Natural killer cell (primary cell): ENCODE data around the gene ADAMTSL1. TPM values are rescaled to one million over a fixed set of nuclear protein-coding genes. Genes with fewer than 3 reads are reported as not detected.

Experiments used
- ATAC-seq, 3 donors: fragments of 150-1000 bp in 2 of 3; fragments of 200-7000 bp in 1 of 3; cut with Tn5 transposase; 1 replicate in 1 of 3; 2 replicates in 2 of 3; pipeline ENCODE4 v1.10.0; 2021; ENCODE audit warnings: mild to moderate bottlenecking in 2 of 3, moderate library complexity in 2 of 3
- DNase-seq, 2 donors: peaks; one replicate each; pipeline versions ENCODE4 v3.0.0 to v3.0.0-alpha.2; 2013 to 2021; ENCODE audit warnings: mixed read lengths in 1 of 2
- H3K27ac ChIP-seq: one replicate; pipeline ENCODE4 v1.5.1; 2013; ENCODE audit warnings: mild to moderate bottlenecking, low read length
- H3K27me3 ChIP-seq: one replicate; pipeline ENCODE4 v1.6.1; 2013; ENCODE audit warnings: low read length; ENCODE audit not compliant: control insufficient read depth, insufficient read depth
- H3K36me3 ChIP-seq: one replicate; pipeline ENCODE4 v1.6.1; 2013; ENCODE audit warnings: low read length; ENCODE audit not compliant: control insufficient read depth, insufficient read depth
- H3K4me1 ChIP-seq: one replicate; pipeline ENCODE4 v1.6.1; 2013; ENCODE audit warnings: low read length; ENCODE audit not compliant: control insufficient read depth, insufficient read depth
- H3K4me3 ChIP-seq: one replicate; pipeline ENCODE4 v1.5.1; 2013; ENCODE audit warnings: low read length
- H3K9me3 ChIP-seq: one replicate; pipeline ENCODE4 v1.6.1; 2013; ENCODE audit warnings: low read length; ENCODE audit not compliant: control insufficient read depth, insufficient read depth
- H3K27ac Mint-ChIP-seq, 2 donors: one replicate each; pipeline ENCODE4 v1.8.0; 2022; ENCODE audit warnings: mild to moderate bottlenecking in 2 of 2, mixed read lengths in 2 of 2, moderate library complexity in 1 of 2
- H3K27me3 Mint-ChIP-seq, 2 donors: one replicate each; pipeline ENCODE4 v1.8.0; 2022; ENCODE audit warnings: low read depth in 2 of 2, mixed read lengths in 2 of 2
- H3K36me3 Mint-ChIP-seq: one replicate; pipeline ENCODE4 v1.8.0; 2022; ENCODE audit warnings: mixed read lengths
- H3K4me1 Mint-ChIP-seq, 2 donors: one replicate each; pipeline ENCODE4 v1.8.0; 2022; ENCODE audit warnings: mixed read lengths in 2 of 2
- H3K4me3 Mint-ChIP-seq: one replicate; pipeline ENCODE4 v1.8.0; 2022; ENCODE audit warnings: mild to moderate bottlenecking, moderate library complexity, mixed read lengths
- H3K9me3 Mint-ChIP-seq, 2 donors: one replicate each; pipeline ENCODE4 v1.8.0; 2022; ENCODE audit warnings: mixed read lengths in 2 of 2
- WGBS: methylation state at CpG from one replicate; pipeline ENCODE4 v1.1.7; 2013; ENCODE audit warnings: missing lambda C conversion rate; ENCODE audit not compliant: insufficient coverage; 5-methylcytosine and 5-hydroxymethylcytosine counted together
- intact Hi-C: fragments of 100-400 bp; cut with micrococcal nuclease; formaldehyde crosslinking; loops from one replicate; pipeline ENCODE4 v1.14.2; 2022
- total RNA-seq, 4 donors: library from RNA; stranded (reverse); fragments of 120-200 nt in 1 of 4; gene quantifications; one replicate each; pipeline versions ENCODE4 v1.2.3 to v1.2.4, GENCODE V29; 2013 to 2022
- TF ChIP-seq, protein P1 (sequence below): fragments of 200-600 bp; IDR thresholded peaks from one replicate; pipeline ENCODE4 v1.8.0; 2022; ENCODE audit warnings: antibody characterized with exemption

Gene ADAMTSL1
- total RNA-seq, 3 donors from 2014 or later (not counting 1 experiment from before 2014, with no cell fraction given), result not detected

GRCh38 chr9:18601026-18601425 lies 127.1 kb downstream of the ADAMTSL1 start:
- ATAC-seq, result no peak
- Mint-ChIP-seq H3K9me3 (no peaks in the 10 kb centered on the region), H3K36me3 (no peaks in the 10 kb centered on the region), H3K4me1 (no peaks in the 10 kb centered on the region), H3K4me3 (no peak overlapping the region), H3K27me3 (no peaks in the 10 kb centered on the region), H3K27ac (no peak overlapping the region)
- Histone ChIP-seq H3K27me3 (no peaks in the 10 kb centered on the region), H3K4me3 (no peak overlapping the region), H3K9me3 (no peaks in the 10 kb centered on the region), H3K4me1 (no peaks in the 10 kb centered on the region), H3K27ac (no peak overlapping the region), H3K36me3 (no peaks in the 10 kb centered on the region)
- TF ChIP-seq, protein P1, sequence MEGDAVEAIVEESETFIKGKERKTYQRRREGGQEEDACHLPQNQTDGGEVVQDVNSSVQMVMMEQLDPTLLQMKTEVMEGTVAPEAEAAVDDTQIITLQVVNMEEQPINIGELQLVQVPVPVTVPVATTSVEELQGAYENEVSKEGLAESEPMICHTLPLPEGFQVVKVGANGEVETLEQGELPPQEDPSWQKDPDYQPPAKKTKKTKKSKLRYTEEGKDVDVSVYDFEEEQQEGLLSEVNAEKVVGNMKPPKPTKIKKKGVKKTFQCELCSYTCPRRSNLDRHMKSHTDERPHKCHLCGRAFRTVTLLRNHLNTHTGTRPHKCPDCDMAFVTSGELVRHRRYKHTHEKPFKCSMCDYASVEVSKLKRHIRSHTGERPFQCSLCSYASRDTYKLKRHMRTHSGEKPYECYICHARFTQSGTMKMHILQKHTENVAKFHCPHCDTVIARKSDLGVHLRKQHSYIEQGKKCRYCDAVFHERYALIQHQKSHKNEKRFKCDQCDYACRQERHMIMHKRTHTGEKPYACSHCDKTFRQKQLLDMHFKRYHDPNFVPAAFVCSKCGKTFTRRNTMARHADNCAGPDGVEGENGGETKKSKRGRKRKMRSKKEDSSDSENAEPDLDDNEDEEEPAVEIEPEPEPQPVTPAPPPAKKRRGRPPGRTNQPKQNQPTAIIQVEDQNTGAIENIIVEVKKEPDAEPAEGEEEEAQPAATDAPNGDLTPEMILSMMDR, result no peak
- intact Hi-C loops, result no loop called here
- no peak for DNase-seq

GRCh38 chr9:18601956-18602355 lies 128.0 kb downstream of the ADAMTSL1 start:
- H3K4me3 ChIP-seq, result no peak overlapping the region
- 73% methylated on average over 2 of the region's 2 CpGs for WGBS
- Mint-ChIP-seq H3K36me3 (no peaks in the 10 kb centered on the region), H3K4me3 (no peak overlapping the region), H3K9me3 (no peaks in the 10 kb centered on the region), H3K27me3 (no peaks in the 10 kb centered on the region), H3K4me1 (no peaks in the 10 kb centered on the region), H3K27ac (no peak overlapping the region)
- H3K27me3 ChIP-seq, result no peaks in the 10 kb centered on the region
- no peaks in the 10 kb centered on the region for H3K9me3 ChIP-seq
- ATAC-seq (no peak), DNase-seq (no peak)
- TF ChIP-seq, protein P1, result no peak
- no peak overlapping the region for H3K27ac ChIP-seq
- H3K36me3 ChIP-seq, result no peaks in the 10 kb centered on the region
- intact Hi-C loops, result no loop called here
- H3K4me1 ChIP-seq, result no peaks in the 10 kb centered on the region

GRCh38 chr9:18604767-18605730 lies 131.1 kb downstream of the ADAMTSL1 start:
- TF ChIP-seq, protein P1, result no peak
- Mint-ChIP-seq H3K9me3 (no peaks in the 10 kb centered on the region), H3K4me1 (no peaks in the 10 kb centered on the region), H3K27ac (no peak overlapping the region), H3K4me3 (no peak overlapping the region), H3K27me3 (no peaks in the 10 kb centered on the region), H3K36me3 (no peaks in the 10 kb centered on the region)
- Histone ChIP-seq H3K36me3 (no peaks in the 10 kb centered on the region), H3K4me1 (no peaks in the 10 kb centered on the region), H3K4me3 (no peak overlapping the region), H3K27ac (no peak overlapping the region), H3K27me3 (no peaks in the 10 kb centered on the region), H3K9me3 (no peaks in the 10 kb centered on the region)
- WGBS, result 83% methylated on average over 8 of the region's 8 CpGs
- intact Hi-C loops, result no loop called here
- ATAC-seq (no peak), DNase-seq (no peak)
